Measurements from ENCODE around the gene GPR32.

DNA sequence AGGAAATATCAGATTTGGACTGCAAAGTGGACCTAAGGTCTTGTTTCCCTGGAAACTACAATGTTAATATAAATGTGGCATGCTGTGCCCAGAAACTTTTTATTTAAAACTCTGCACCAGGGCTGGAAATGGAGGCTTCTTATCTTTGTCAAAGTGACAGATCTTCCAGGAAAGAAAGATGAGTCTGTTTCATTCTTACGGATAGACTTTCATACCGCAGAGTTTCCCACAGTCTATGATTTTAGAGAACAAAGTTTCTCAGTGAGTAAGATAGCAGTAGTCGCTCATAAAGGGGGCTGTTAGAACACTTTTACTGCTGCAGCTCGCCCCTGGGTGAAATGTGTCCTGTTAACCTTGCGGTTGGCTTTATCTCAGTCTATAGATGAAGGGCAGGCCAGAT is 40.4 kb upstream of the GPR32 start:
- TF ChIP-seq, protein P1, sequence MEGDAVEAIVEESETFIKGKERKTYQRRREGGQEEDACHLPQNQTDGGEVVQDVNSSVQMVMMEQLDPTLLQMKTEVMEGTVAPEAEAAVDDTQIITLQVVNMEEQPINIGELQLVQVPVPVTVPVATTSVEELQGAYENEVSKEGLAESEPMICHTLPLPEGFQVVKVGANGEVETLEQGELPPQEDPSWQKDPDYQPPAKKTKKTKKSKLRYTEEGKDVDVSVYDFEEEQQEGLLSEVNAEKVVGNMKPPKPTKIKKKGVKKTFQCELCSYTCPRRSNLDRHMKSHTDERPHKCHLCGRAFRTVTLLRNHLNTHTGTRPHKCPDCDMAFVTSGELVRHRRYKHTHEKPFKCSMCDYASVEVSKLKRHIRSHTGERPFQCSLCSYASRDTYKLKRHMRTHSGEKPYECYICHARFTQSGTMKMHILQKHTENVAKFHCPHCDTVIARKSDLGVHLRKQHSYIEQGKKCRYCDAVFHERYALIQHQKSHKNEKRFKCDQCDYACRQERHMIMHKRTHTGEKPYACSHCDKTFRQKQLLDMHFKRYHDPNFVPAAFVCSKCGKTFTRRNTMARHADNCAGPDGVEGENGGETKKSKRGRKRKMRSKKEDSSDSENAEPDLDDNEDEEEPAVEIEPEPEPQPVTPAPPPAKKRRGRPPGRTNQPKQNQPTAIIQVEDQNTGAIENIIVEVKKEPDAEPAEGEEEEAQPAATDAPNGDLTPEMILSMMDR (IDR thresholded peaks at IDR 0.05): no peak
- TF ChIP-seq POLR2A (IDR thresholded peaks at IDR 0.05): no peak

All from adrenal gland (tissue), 5 donors.